HEK293 (cell line): ENCODE results near the gene DPCD.

Experiments
- CTCF ChIA-PET: fragments of 350-600 bp; formaldehyde crosslinking; extraction: SDS; loops from one replicate; lab custom pipeline; 2021; ENCODE audit warnings: antibody characterized with exemption; lab: Yijun Ruan, JAX
- POLR2A ChIA-PET: fragments of 300-600 bp; formaldehyde crosslinking; extraction: SDS; loops from one replicate; lab custom pipeline; 2020; ENCODE audit warnings: antibody characterized with exemption, inconsistent platforms; lab: Yijun Ruan, JAX
- H3K27ac ChIP-seq: fragments of 200-500 bp; sonication (Bioruptor generic); 2 replicates; pipeline ENCODE4 v1.5.1; 2014; ENCODE audit warnings: low read depth, low read length, control low read depth, inconsistent platforms; ENCODE audit errors: extremely low read depth
- H3K36me3 ChIP-seq, 2 experiments: fragments of 200-500 bp in 1 of 2; sonication (Bioruptor generic) in 1 of 2; 1 replicate in 1 of 2; 2 replicates in 1 of 2; pipeline ENCODE4 v1.5.1; 2014 to 2017; ENCODE audit warnings: inconsistent platforms in 2 of 2, low read length in 2 of 2; ENCODE audit not compliant: control insufficient read depth in 2 of 2, insufficient read depth in 1 of 2
- H3K4me1 ChIP-seq: fragments of 200-500 bp; sonication (Bioruptor generic); 2 replicates; pipeline ENCODE4 v1.5.1; 2014; ENCODE audit warnings: mild to moderate bottlenecking, low read length, inconsistent platforms; ENCODE audit not compliant: control insufficient read depth, insufficient read depth
- H3K4me3 ChIP-seq: 2 replicates; pipeline ENCODE4 v1.5.1; 2011; ENCODE audit warnings: low read depth, mild to moderate bottlenecking, control low read depth, low read length, moderate library complexity
- H3K9me3 ChIP-seq: fragments of 200-500 bp; sonication (Bioruptor generic); 2 replicates; pipeline ENCODE4 v1.5.1; 2014; ENCODE audit warnings: low read depth, low read length, inconsistent platforms; ENCODE audit not compliant: control insufficient read depth, insufficient read depth
- KLF1 ChIP-seq: fragments of 450-650 bp; formaldehyde crosslinking; IDR thresholded peaks from 2 replicates; pipeline ENCODE4 v1.5.1; 2016; ENCODE audit warnings: missing biosample characterization, missing genetic modification characterization
- KLF16 ChIP-seq: fragments of 450-650 bp; formaldehyde crosslinking; IDR thresholded peaks from 2 replicates; pipeline ENCODE4 v1.5.1; 2017; ENCODE audit warnings: missing biosample characterization, missing genetic modification characterization
- REPIN1 ChIP-seq: fragments of 450-650 bp; formaldehyde crosslinking; IDR thresholded peaks from 2 replicates; pipeline ENCODE4 v1.5.1; 2017; ENCODE audit warnings: missing biosample characterization, missing genetic modification characterization, low read depth
- ZNF184 ChIP-seq: fragments of 450-650 bp; IDR thresholded peaks from 2 replicates; pipeline ENCODE4 v1.5.1; 2018; ENCODE audit warnings: missing biosample characterization, mild to moderate bottlenecking, missing genetic modification characterization
- ZNF19 ChIP-seq: fragments of 450-650 bp; formaldehyde crosslinking; IDR thresholded peaks from 2 replicates; pipeline ENCODE4; 2016; ENCODE audit warnings: missing biosample characterization, missing genetic modification characterization, low read depth
- ZNF311 ChIP-seq: fragments of 450-650 bp; formaldehyde crosslinking; IDR thresholded peaks from 2 replicates; pipeline ENCODE4 v1.5.1; 2017; ENCODE audit warnings: missing biosample characterization, missing genetic modification characterization, borderline replicate concordance
- ZNF555 ChIP-seq: fragments of 450-650 bp; formaldehyde crosslinking; conservative IDR thresholded peaks from 2 replicates; pipeline ENCODE4 v1.5.1; 2017; ENCODE audit warnings: missing biosample characterization, mild to moderate bottlenecking, missing genetic modification characterization, inconsistent platforms
- ZNF791 ChIP-seq: fragments of 450-650 bp; formaldehyde crosslinking; IDR thresholded peaks from 2 replicates; pipeline ENCODE4 v1.5.1; 2016; ENCODE audit warnings: missing biosample characterization, missing genetic modification characterization
- ZNF843 ChIP-seq: fragments of 450-650 bp; formaldehyde crosslinking; IDR thresholded peaks from 2 replicates; pipeline ENCODE4 v1.5.1; 2016; ENCODE audit warnings: missing biosample characterization, missing genetic modification characterization
- TF ChIP-seq, protein P1 (sequence below): fragments of 450-650 bp; formaldehyde crosslinking; IDR thresholded peaks from 2 replicates; pipeline ENCODE4 v1.5.1; 2016; ENCODE audit warnings: missing biosample characterization, missing genetic modification characterization
- TF ChIP-seq, protein P2 (sequence below): fragments of 450-650 bp; formaldehyde crosslinking; IDR thresholded peaks from 2 replicates; pipeline ENCODE4 v1.5.1; 2016; ENCODE audit warnings: missing biosample characterization, missing genetic modification characterization
- TF ChIP-seq, protein P3 (sequence below): fragments of 450-650 bp; IDR thresholded peaks from 2 replicates; pipeline ENCODE4 v1.5.1; 2018; ENCODE audit warnings: missing biosample characterization, missing genetic modification characterization
- TF ChIP-seq, protein P4 (sequence below): fragments of 450-650 bp; formaldehyde crosslinking; IDR thresholded peaks from 2 replicates; pipeline ENCODE4 v1.5.0; 2017; ENCODE audit warnings: missing biosample characterization, missing genetic modification characterization, borderline replicate concordance
- TF ChIP-seq, protein P5 (sequence below): fragments of 450-650 bp; formaldehyde crosslinking; IDR thresholded peaks from 2 replicates; pipeline ENCODE4 v1.5.1; 2016; ENCODE audit warnings: missing biosample characterization, missing genetic modification characterization, borderline replicate concordance

The DPCD gene

DNA sequence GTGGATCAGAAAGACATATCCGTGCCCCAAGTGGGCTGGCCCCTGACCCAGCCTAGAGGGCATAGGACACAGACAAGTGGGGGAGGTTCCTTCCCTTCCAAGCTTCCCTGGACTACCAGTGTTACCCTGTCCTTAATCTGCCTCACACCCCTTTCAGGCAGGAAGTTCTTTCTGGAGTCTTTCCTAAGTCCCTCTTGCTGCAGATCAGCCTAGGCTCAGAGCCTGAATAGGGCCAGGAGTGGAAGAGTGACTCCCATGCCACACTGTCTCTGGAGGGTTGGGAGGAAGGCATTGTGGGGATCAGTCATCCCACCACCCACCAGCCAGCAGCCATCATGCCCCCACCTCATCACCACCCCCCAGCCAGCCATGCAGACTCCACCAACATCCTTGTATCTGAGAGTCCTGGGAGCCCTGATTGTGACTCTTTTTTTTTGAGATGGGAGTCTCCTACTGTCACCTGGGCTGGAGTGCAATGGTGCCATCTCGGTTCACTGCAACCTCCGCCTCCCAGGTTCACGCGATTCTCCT, 22.7 kb upstream of the DPCD start:
- Histone ChIP-seq H3K36me3 (no peaks in the 10 kb centered on the region), H3K4me1 (no peaks in the 10 kb centered on the region), H3K9me3 (no peaks in the 10 kb centered on the region), H3K4me3 (no peak overlapping the region), H3K27ac (no peak overlapping the region)
- ChIA-PET CTCF (interaction anchor here (1.2 kb wide), 1 partner anchor 351 kb away, joined by 6 read pairs; no protein-coding TSS in a partner anchor), POLR2A (no interaction called here)
- TF ChIP-seq ZNF555 (tag by site-specific recombination) (no peak), ZNF843 (tag by site-specific recombination) (no peak)
- TF ChIP-seq, protein P1, sequence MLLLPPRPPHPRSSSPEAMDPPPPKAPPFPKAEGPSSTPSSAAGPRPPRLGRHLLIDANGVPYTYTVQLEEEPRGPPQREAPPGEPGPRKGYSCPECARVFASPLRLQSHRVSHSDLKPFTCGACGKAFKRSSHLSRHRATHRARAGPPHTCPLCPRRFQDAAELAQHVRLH (tag by site-specific recombination), result peak; percentile 15; the same call in 1 of the 2 replicates

DNA sequence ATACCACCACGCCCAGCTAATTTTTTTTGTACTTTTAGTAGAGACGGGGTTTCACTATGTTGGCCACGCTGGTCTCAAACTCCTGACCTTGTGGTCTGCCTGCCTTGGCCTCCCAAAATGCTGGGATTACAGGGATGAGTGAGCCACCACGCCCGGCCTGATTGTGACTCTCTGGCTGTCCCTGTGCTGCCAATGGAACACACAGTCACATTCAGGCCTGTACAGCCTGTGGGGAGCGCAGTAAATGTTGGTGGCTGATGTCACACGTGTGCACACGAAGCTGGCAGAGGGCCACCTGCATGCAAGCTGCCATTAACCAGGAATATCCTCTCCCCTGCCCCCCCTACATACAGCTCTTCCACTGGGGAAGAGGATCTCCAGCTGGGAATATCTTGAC, 22.2 kb upstream of the DPCD start:
- H3K4me3 ChIP-seq, result no peak overlapping the region
- ChIA-PET POLR2A (no interaction called here), CTCF (interaction anchor here (1.2 kb wide), 1 partner anchor 352 kb away, joined by 6 read pairs; no protein-coding TSS in a partner anchor)
- TF ChIP-seq KLF16, result no peak
- no peak for TF ChIP-seq ZNF184 (tag by site-specific recombination)
- TF ChIP-seq, protein P2, sequence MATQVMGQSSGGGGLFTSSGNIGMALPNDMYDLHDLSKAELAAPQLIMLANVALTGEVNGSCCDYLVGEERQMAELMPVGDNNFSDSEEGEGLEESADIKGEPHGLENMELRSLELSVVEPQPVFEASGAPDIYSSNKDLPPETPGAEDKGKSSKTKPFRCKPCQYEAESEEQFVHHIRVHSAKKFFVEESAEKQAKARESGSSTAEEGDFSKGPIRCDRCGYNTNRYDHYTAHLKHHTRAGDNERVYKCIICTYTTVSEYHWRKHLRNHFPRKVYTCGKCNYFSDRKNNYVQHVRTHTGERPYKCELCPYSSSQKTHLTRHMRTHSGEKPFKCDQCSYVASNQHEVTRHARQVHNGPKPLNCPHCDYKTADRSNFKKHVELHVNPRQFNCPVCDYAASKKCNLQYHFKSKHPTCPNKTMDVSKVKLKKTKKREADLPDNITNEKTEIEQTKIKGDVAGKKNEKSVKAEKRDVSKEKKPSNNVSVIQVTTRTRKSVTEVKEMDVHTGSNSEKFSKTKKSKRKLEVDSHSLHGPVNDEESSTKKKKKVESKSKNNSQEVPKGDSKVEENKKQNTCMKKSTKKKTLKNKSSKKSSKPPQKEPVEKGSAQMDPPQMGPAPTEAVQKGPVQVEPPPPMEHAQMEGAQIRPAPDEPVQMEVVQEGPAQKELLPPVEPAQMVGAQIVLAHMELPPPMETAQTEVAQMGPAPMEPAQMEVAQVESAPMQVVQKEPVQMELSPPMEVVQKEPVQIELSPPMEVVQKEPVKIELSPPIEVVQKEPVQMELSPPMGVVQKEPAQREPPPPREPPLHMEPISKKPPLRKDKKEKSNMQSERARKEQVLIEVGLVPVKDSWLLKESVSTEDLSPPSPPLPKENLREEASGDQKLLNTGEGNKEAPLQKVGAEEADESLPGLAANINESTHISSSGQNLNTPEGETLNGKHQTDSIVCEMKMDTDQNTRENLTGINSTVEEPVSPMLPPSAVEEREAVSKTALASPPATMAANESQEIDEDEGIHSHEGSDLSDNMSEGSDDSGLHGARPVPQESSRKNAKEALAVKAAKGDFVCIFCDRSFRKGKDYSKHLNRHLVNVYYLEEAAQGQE, result no peak
- TF ChIP-seq, protein P3, sequence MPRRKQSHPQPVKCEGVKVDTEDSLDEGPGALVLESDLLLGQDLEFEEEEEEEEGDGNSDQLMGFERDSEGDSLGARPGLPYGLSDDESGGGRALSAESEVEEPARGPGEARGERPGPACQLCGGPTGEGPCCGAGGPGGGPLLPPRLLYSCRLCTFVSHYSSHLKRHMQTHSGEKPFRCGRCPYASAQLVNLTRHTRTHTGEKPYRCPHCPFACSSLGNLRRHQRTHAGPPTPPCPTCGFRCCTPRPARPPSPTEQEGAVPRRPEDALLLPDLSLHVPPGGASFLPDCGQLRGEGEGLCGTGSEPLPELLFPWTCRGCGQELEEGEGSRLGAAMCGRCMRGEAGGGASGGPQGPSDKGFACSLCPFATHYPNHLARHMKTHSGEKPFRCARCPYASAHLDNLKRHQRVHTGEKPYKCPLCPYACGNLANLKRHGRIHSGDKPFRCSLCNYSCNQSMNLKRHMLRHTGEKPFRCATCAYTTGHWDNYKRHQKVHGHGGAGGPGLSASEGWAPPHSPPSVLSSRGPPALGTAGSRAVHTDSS (tag by site-specific recombination), result no peak
- TF ChIP-seq ZNF791 (tag by site-specific recombination), result no peak
- H3K9me3 ChIP-seq, result no peaks in the 10 kb centered on the region
- H3K36me3 ChIP-seq, result no peaks in the 10 kb centered on the region
- no peak overlapping the region for H3K27ac ChIP-seq
- peaks cover 3% of the 10 kb centered on the region for H3K4me1 ChIP-seq

DNA sequence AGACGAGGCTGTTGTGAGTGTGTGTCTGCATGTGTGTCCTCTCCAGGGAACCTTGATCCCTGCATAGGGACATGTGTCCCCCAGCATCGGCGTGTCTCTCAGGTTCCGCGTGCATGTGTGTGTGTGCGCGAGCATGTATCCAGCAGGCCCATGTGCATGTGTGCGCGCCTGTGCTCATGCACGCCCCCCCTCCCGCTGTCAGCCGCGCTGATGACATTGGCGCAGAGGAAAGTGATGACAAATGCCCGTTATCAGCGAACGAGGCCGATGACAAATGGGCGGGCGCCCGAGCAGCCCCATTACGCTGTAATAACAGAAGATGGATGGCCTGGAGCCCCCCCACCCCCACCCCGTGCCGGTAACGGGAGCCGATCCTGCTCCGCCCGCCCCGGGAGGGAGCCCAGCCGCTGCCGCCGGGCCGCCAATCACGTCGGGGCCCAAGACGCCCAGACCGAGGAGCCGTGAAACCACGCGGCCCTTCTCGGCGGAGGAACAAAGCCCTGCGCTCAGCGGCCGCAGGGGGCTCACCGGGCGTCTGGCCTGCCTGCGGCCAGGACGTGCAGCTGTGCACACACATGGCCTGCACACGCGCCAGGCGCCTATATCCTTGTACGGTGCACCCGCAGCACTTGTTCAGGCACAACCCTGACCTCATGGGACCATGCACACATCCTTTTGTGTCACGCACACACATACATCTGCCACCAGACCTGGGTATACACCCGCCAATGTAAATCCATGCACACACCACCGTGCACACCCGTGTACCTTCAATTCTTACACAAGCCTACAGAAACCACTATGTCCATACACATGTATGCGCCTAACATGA, 21.6 kb upstream of the DPCD start:
- no peak overlapping the region for H3K27ac ChIP-seq
- peaks cover 3% of the 10 kb centered on the region for H3K4me1 ChIP-seq
- H3K9me3 ChIP-seq, result no peaks in the 10 kb centered on the region
- H3K4me3 ChIP-seq, result no peak overlapping the region
- CTCF ChIA-PET, result interaction anchor here (1.2 to 1.6 kb wide), 2 partner anchors 353 to 405 kb away, joined by 3 to 6 read pairs; no protein-coding TSS in a partner anchor
- POLR2A ChIA-PET, result no interaction called here
- no peaks in the 10 kb centered on the region for H3K36me3 ChIP-seq
- TF ChIP-seq, protein P4, sequence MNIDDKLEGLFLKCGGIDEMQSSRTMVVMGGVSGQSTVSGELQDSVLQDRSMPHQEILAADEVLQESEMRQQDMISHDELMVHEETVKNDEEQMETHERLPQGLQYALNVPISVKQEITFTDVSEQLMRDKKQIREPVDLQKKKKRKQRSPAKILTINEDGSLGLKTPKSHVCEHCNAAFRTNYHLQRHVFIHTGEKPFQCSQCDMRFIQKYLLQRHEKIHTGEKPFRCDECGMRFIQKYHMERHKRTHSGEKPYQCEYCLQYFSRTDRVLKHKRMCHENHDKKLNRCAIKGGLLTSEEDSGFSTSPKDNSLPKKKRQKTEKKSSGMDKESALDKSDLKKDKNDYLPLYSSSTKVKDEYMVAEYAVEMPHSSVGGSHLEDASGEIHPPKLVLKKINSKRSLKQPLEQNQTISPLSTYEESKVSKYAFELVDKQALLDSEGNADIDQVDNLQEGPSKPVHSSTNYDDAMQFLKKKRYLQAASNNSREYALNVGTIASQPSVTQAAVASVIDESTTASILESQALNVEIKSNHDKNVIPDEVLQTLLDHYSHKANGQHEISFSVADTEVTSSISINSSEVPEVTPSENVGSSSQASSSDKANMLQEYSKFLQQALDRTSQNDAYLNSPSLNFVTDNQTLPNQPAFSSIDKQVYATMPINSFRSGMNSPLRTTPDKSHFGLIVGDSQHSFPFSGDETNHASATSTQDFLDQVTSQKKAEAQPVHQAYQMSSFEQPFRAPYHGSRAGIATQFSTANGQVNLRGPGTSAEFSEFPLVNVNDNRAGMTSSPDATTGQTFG, result no peak
- TF ChIP-seq REPIN1 (tag by site-specific recombination), result no peak
- TF ChIP-seq KLF1 (tag by site-specific recombination), result peak; percentile 90
- peak; percentile 51; the same call in 1 of the 2 replicates for TF ChIP-seq KLF16
- TF ChIP-seq ZNF311 (tag by site-specific recombination), result no peak
- TF ChIP-seq, protein P5, sequence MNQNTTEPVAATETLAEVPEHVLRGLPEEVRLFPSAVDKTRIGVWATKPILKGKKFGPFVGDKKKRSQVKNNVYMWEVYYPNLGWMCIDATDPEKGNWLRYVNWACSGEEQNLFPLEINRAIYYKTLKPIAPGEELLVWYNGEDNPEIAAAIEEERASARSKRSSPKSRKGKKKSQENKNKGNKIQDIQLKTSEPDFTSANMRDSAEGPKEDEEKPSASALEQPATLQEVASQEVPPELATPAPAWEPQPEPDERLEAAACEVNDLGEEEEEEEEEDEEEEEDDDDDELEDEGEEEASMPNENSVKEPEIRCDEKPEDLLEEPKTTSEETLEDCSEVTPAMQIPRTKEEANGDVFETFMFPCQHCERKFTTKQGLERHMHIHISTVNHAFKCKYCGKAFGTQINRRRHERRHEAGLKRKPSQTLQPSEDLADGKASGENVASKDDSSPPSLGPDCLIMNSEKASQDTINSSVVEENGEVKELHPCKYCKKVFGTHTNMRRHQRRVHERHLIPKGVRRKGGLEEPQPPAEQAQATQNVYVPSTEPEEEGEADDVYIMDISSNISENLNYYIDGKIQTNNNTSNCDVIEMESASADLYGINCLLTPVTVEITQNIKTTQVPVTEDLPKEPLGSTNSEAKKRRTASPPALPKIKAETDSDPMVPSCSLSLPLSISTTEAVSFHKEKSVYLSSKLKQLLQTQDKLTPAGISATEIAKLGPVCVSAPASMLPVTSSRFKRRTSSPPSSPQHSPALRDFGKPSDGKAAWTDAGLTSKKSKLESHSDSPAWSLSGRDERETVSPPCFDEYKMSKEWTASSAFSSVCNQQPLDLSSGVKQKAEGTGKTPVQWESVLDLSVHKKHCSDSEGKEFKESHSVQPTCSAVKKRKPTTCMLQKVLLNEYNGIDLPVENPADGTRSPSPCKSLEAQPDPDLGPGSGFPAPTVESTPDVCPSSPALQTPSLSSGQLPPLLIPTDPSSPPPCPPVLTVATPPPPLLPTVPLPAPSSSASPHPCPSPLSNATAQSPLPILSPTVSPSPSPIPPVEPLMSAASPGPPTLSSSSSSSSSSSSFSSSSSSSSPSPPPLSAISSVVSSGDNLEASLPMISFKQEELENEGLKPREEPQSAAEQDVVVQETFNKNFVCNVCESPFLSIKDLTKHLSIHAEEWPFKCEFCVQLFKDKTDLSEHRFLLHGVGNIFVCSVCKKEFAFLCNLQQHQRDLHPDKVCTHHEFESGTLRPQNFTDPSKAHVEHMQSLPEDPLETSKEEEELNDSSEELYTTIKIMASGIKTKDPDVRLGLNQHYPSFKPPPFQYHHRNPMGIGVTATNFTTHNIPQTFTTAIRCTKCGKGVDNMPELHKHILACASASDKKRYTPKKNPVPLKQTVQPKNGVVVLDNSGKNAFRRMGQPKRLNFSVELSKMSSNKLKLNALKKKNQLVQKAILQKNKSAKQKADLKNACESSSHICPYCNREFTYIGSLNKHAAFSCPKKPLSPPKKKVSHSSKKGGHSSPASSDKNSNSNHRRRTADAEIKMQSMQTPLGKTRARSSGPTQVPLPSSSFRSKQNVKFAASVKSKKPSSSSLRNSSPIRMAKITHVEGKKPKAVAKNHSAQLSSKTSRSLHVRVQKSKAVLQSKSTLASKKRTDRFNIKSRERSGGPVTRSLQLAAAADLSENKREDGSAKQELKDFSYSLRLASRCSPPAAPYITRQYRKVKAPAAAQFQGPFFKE (tag by site-specific recombination), result no peak
- TF ChIP-seq ZNF19, result no peak
